Smooth muscle cell (in vitro differentiated cells): ENCODE data around the gene PCDHB14. TPM values are rescaled to one million over a fixed set of nuclear protein-coding genes. Genes with fewer than 3 reads are reported as not detected.

ENCODE experiments used
- DNase-seq: peaks from one replicate; lab custom pipeline; 2025; ENCODE audit not compliant: unreplicated experiment; lab: John Stamatoyannopoulos, UW
- H2AFZ ChIP-seq: fragments of 200-600 bp; sonication (generic); 2 replicates; pipeline ENCODE4 v1.6.0; 2016; ENCODE audit warnings: antibody characterized with exemption, low read depth, mild to moderate bottlenecking
- H3F3A ChIP-seq: fragments of 200-600 bp; sonication (generic); 2 replicates; pipeline ENCODE4 v1.6.0; 2017; ENCODE audit warnings: antibody characterized with exemption, low read depth
- H3K27ac ChIP-seq: fragments of 200-600 bp; sonication (generic); 2 replicates; pipeline ENCODE4 v1.5.1; 2016; ENCODE audit warnings: low read depth, mild to moderate bottlenecking
- H3K27me3 ChIP-seq: fragments of 200-600 bp; sonication (generic); 2 replicates; pipeline ENCODE4 v1.6.1; 2016; ENCODE audit warnings: low read depth, mild to moderate bottlenecking
- H3K36me3 ChIP-seq: fragments of 200-600 bp; sonication (generic); 2 replicates; pipeline ENCODE4 v1.5.1; 2016; ENCODE audit warnings: low read depth
- H3K4me1 ChIP-seq: fragments of 200-600 bp; sonication (generic); 2 replicates; pipeline ENCODE4 v1.5.1; 2016; ENCODE audit warnings: low read depth
- H3K4me2 ChIP-seq: fragments of 200-600 bp; sonication (generic); 2 replicates; pipeline ENCODE4 v1.6.0; 2016; ENCODE audit warnings: mild to moderate bottlenecking
- H3K4me3 ChIP-seq: fragments of 200-600 bp; sonication (generic); 2 replicates; pipeline ENCODE4 v1.5.1; 2016; ENCODE audit warnings: mild to moderate bottlenecking
- H3K79me2 ChIP-seq: fragments of 200-600 bp; sonication (generic); 2 replicates; pipeline ENCODE4 v1.6.0; 2016; ENCODE audit warnings: low read depth, mild to moderate bottlenecking
- H3K9ac ChIP-seq: fragments of 200-600 bp; sonication (generic); 2 replicates; pipeline ENCODE4 v1.6.0; 2016; ENCODE audit warnings: low read depth
- H3K9me3 ChIP-seq: fragments of 200-600 bp; sonication (generic); replicated peaks from 2 replicates; pipeline ENCODE4 v1.5.1; 2016; ENCODE audit warnings: low read depth
- H4K20me1 ChIP-seq: fragments of 200-600 bp; sonication (generic); 2 replicates; pipeline ENCODE4 v1.6.0; 2016; ENCODE audit warnings: low read depth
- CTCF ChIP-seq: fragments of 200-600 bp; sonication (generic); IDR thresholded peaks from 2 replicates; pipeline ENCODE4 v1.5.1; 2017; ENCODE audit warnings: borderline replicate concordance, mild to moderate bottlenecking, antibody characterized with exemption; ENCODE audit not compliant: insufficient read depth, poor library complexity, severe bottlenecking
- WGBS: methylation state at CpG from one replicate; pipeline ENCODE4 v1.1.7; 2016; ENCODE audit warnings: low lambda C conversion rate; 5-methylcytosine and 5-hydroxymethylcytosine counted together
- polyA plus RNA-seq: library from polyadenylated mRNA; unstranded; fragments of >200 nt; fragmentation: Nextera tagmentation; extraction: Ambion mirVana; gene quantifications from 2 replicates; pipeline ENCODE4 v1.2.1, GENCODE V29; 2016
- total RNA-seq: library from RNA; depleted of rRNA; stranded (reverse); fragments of >200 nt; gene quantifications from 2 replicates; pipeline ENCODE4 v1.2.3, GENCODE V29; 2014

PCDHB14 gene
- total and polyA plus RNA-seq, 2 experiments from 2014 or later: 2.6 to 7.8 TPM

GRCh38 chr5:141269195-141269594 lies 46.1 kb downstream of the PCDHB14 start:
- H3F3A ChIP-seq: no peaks in the 10 kb centered on the region
- H3K4me3 ChIP-seq: no peak overlapping the region
- H3K79me2 ChIP-seq: no peaks in the 10 kb centered on the region
- no peaks in the 10 kb centered on the region for H3K4me1 ChIP-seq
- H3K27me3 ChIP-seq: no peaks in the 10 kb centered on the region
- no peak overlapping the region for H2AFZ ChIP-seq
- no peak for TF ChIP-seq CTCF
- H3K36me3 ChIP-seq: no peaks in the 10 kb centered on the region
- no peak overlapping the region for H3K27ac ChIP-seq
- H3K9me3 ChIP-seq: peaks cover 48% of the 10 kb centered on the region
- H4K20me1 ChIP-seq: no peaks in the 10 kb centered on the region
- H3K4me2 ChIP-seq: no peak overlapping the region
- DNase-seq: no peak
- WGBS: 98% methylated on average over 4 of the region's 4 CpGs
- no peak overlapping the region for H3K9ac ChIP-seq

GRCh38 chr5:141272906-141273305 lies 49.8 kb downstream of the PCDHB14 start:
- Histone ChIP-seq H2AFZ (no peak overlapping the region), H3K27ac (no peak overlapping the region), H3K27me3 (no peaks in the 10 kb centered on the region)

More at GRCh38 chr5:141272906-141273305, 49.8 kb downstream of the PCDHB14 start:
- Histone ChIP-seq H3K36me3 (no peaks in the 10 kb centered on the region), H3K79me2 (no peaks in the 10 kb centered on the region), H3K4me3 (no peak overlapping the region), H3K4me2 (no peak overlapping the region), H3K9ac (no peak overlapping the region), H4K20me1 (no peaks in the 10 kb centered on the region), H3F3A (no peaks in the 10 kb centered on the region), H3K4me1 (no peaks in the 10 kb centered on the region), H3K9me3 (peaks cover 21% of the 10 kb centered on the region)
- WGBS: 88% methylated on average over 3 of the region's 3 CpGs
- no peak for TF ChIP-seq CTCF
- no peak for DNase-seq

Other genes starting within 250 kb of the PCDHB14 start
Only the 30 nearest of the 36 such genes appear.
- gene PCDHB1, start 172.0 kb upstream of the PCDHB14 start, total RNA-seq: 0.04 and 0.22 TPM in 2 replicates
- not detected in 2 replicates for gene PCDHB1, start 172.0 kb upstream of the PCDHB14 start, polyA plus RNA-seq
- 25.8 and 37.9 TPM in 2 replicates for gene PCDHB2, start 128.7 kb upstream of the PCDHB14 start, total RNA-seq
- gene PCDHB2, start 128.7 kb upstream of the PCDHB14 start, polyA plus RNA-seq: 32.8 and 41.6 TPM in 2 replicates
- gene PCDHB3, start 122.9 kb upstream of the PCDHB14 start, total RNA-seq: 3.8 and 5.3 TPM in 2 replicates
- 1.5 and 1.8 TPM in 2 replicates for gene PCDHB3, start 122.9 kb upstream of the PCDHB14 start, polyA plus RNA-seq
- gene PCDHB4, start 101.5 kb upstream of the PCDHB14 start, total RNA-seq: 2.4 and 2.5 TPM in 2 replicates
- 0.41 and 1.3 TPM in 2 replicates for gene PCDHB4, start 101.5 kb upstream of the PCDHB14 start, polyA plus RNA-seq
- 12.0 and 12.8 TPM in 2 replicates for gene PCDHB5, start 88.1 kb upstream of the PCDHB14 start, total RNA-seq
- gene PCDHB5, start 88.1 kb upstream of the PCDHB14 start, polyA plus RNA-seq: 6.3 and 9.7 TPM in 2 replicates
- gene PCDHB6, start 73.3 kb upstream of the PCDHB14 start, total RNA-seq: 0.58 and 0.94 TPM in 2 replicates
- 0.25 and 0.32 TPM in 2 replicates for gene PCDHB6, start 73.3 kb upstream of the PCDHB14 start, polyA plus RNA-seq
- 0.76 and 1.4 TPM in 2 replicates for gene PCDHB7, start 50.7 kb upstream of the PCDHB14 start, total RNA-seq
- 0.06 TPM in 1 of 2 replicates, not detected in the other for gene PCDHB7, start 50.7 kb upstream of the PCDHB14 start, polyA plus RNA-seq
- 0.90 and 3.5 TPM in 2 replicates for gene PCDHB8, start 45.6 kb upstream of the PCDHB14 start, total RNA-seq
- gene PCDHB8, start 45.6 kb upstream of the PCDHB14 start, polyA plus RNA-seq: 0.25 and 1.1 TPM in 2 replicates
- gene PCDHB16, start 41.0 kb upstream of the PCDHB14 start, total RNA-seq: 6.4 and 7.0 TPM in 2 replicates
- gene PCDHB16, start 41.0 kb upstream of the PCDHB14 start, polyA plus RNA-seq: 5.2 and 6.5 TPM in 2 replicates
- gene PCDHB9, start 36.2 kb upstream of the PCDHB14 start, total RNA-seq: 4.1 and 6.5 TPM in 2 replicates
- 2.2 and 2.4 TPM in 2 replicates for gene PCDHB9, start 36.2 kb upstream of the PCDHB14 start, polyA plus RNA-seq
- gene PCDHB10, start 31.0 kb upstream of the PCDHB14 start, total RNA-seq: 6.4 and 7.4 TPM in 2 replicates
- gene PCDHB10, start 31.0 kb upstream of the PCDHB14 start, polyA plus RNA-seq: 3.3 and 3.4 TPM in 2 replicates
- 1.8 and 2.1 TPM in 2 replicates for gene PCDHB11, start 23.7 kb upstream of the PCDHB14 start, total RNA-seq
- 0.61 and 1.7 TPM in 2 replicates for gene PCDHB11, start 23.7 kb upstream of the PCDHB14 start, polyA plus RNA-seq
- 2.9 and 3.6 TPM in 2 replicates for gene PCDHB12, start 14.6 kb upstream of the PCDHB14 start, total RNA-seq
- gene PCDHB12, start 14.6 kb upstream of the PCDHB14 start, polyA plus RNA-seq: 0.57 and 1.0 TPM in 2 replicates
- 4.4 and 8.3 TPM in 2 replicates for gene PCDHB13, start 9.4 kb upstream of the PCDHB14 start, total RNA-seq
- 1.8 and 2.6 TPM in 2 replicates for gene PCDHB13, start 9.4 kb upstream of the PCDHB14 start, polyA plus RNA-seq
- 3.9 and 4.2 TPM in 2 replicates for gene PCDHB15, start 22.1 kb downstream of the PCDHB14 start, total RNA-seq
- gene PCDHB15, start 22.1 kb downstream of the PCDHB14 start, polyA plus RNA-seq: 1.8 and 2.1 TPM in 2 replicates
- gene SLC25A2, start 80.7 kb downstream of the PCDHB14 start, total RNA-seq: not detected in 2 replicates
- 0.15 TPM in 1 of 2 replicates, not detected in the other for gene SLC25A2, start 80.7 kb downstream of the PCDHB14 start, polyA plus RNA-seq
- gene TAF7, start 97.4 kb downstream of the PCDHB14 start, total RNA-seq: 83.0 and 94.5 TPM in 2 replicates
- gene TAF7, start 97.4 kb downstream of the PCDHB14 start, polyA plus RNA-seq: 85.9 and 105 TPM in 2 replicates
- gene PCDHGA1, start 107.2 kb downstream of the PCDHB14 start, total RNA-seq: 0.58 and 0.63 TPM in 2 replicates
- 0.05 TPM in 1 of 2 replicates, not detected in the other for gene PCDHGA1, start 107.2 kb downstream of the PCDHB14 start, polyA plus RNA-seq
- 0.04 TPM in 1 of 2 replicates, not detected in the other for gene PCDHGA2, start 115.4 kb downstream of the PCDHB14 start, total RNA-seq
- gene PCDHGA2, start 115.4 kb downstream of the PCDHB14 start, polyA plus RNA-seq: not detected in 2 replicates
- gene PCDHGA3, start 120.5 kb downstream of the PCDHB14 start, total RNA-seq: not detected in 2 replicates
- not detected in 2 replicates for gene PCDHGA3, start 120.5 kb downstream of the PCDHB14 start, polyA plus RNA-seq
- 0.27 and 0.81 TPM in 2 replicates for gene PCDHGB1, start 126.8 kb downstream of the PCDHB14 start, total RNA-seq
- gene PCDHGB1, start 126.8 kb downstream of the PCDHB14 start, polyA plus RNA-seq: 0.40 TPM in 1 of 2 replicates, not detected in the other
- 0.58 and 1.1 TPM in 2 replicates for gene PCDHGA4, start 131.7 kb downstream of the PCDHB14 start, total RNA-seq
- gene PCDHGA4, start 131.7 kb downstream of the PCDHB14 start, polyA plus RNA-seq: not detected in 2 replicates
- gene PCDHGB2, start 136.7 kb downstream of the PCDHB14 start, total RNA-seq: 0.18 and 1.1 TPM in 2 replicates
- gene PCDHGB2, start 136.7 kb downstream of the PCDHB14 start, polyA plus RNA-seq: not detected in 2 replicates
- gene PCDHGA5, start 140.8 kb downstream of the PCDHB14 start, total RNA-seq: 0.09 and 0.22 TPM in 2 replicates
- 0.13 TPM in 1 of 2 replicates, not detected in the other for gene PCDHGA5, start 140.8 kb downstream of the PCDHB14 start, polyA plus RNA-seq
- 0.40 TPM in 1 of 2 replicates, not detected in the other for gene PCDHGB3, start 146.9 kb downstream of the PCDHB14 start, total RNA-seq
- not detected in 2 replicates for gene PCDHGB3, start 146.9 kb downstream of the PCDHB14 start, polyA plus RNA-seq
- gene PCDHGA6, start 150.5 kb downstream of the PCDHB14 start, total RNA-seq: 0.09 and 0.27 TPM in 2 replicates
- not detected in 2 replicates for gene PCDHGA6, start 150.5 kb downstream of the PCDHB14 start, polyA plus RNA-seq
- 0.09 and 0.27 TPM in 2 replicates for gene PCDHGA7, start 159.4 kb downstream of the PCDHB14 start, total RNA-seq
- not detected in 2 replicates for gene PCDHGA7, start 159.4 kb downstream of the PCDHB14 start, polyA plus RNA-seq
- gene PCDHGB4, start 164.4 kb downstream of the PCDHB14 start, total RNA-seq: 37.1 and 43.1 TPM in 2 replicates
- 20.0 and 27.5 TPM in 2 replicates for gene PCDHGB4, start 164.4 kb downstream of the PCDHB14 start, polyA plus RNA-seq
- 3.2 and 3.3 TPM in 2 replicates for gene PCDHGA8, start 169.3 kb downstream of the PCDHB14 start, total RNA-seq
- 0.25 and 0.89 TPM in 2 replicates for gene PCDHGA8, start 169.3 kb downstream of the PCDHB14 start, polyA plus RNA-seq
- gene PCDHGB5, start 174.6 kb downstream of the PCDHB14 start, total RNA-seq: 3.2 and 3.3 TPM in 2 replicates
- gene PCDHGB5, start 174.6 kb downstream of the PCDHB14 start, polyA plus RNA-seq: 0.90 and 4.2 TPM in 2 replicates